CD14-positive monocyte (primary cell): Measurements from ENCODE around the gene SWT1. TPM values are rescaled to one million over a fixed set of nuclear protein-coding genes. Genes with fewer than 3 reads are reported as not detected.

ENCODE experiments used
- DNase-seq, 3 donors: peaks; one replicate each; pipeline ENCODE4 v3.0.0-alpha.2; 2011 to 2022
- H2AFZ ChIP-seq: 2 replicates; pipeline ENCODE4 v1.6.0; 2012; ENCODE audit warnings: mild to moderate bottlenecking, low read depth, low read length, inconsistent platforms; ENCODE audit not compliant: insufficient read depth, poor library complexity, severe bottlenecking
- H3K27ac ChIP-seq, 2 donors: 1 replicate in 1 of 2; 2 replicates in 1 of 2; pipeline ENCODE4 v1.5.1; 2012 to 2013; ENCODE audit warnings: low read length in 2 of 2, control low read depth in 1 of 2, inconsistent platforms in 1 of 2, low read depth in 1 of 2, mild to moderate bottlenecking in 1 of 2
- H3K27me3 ChIP-seq, 2 donors: one replicate each; pipeline versions ENCODE4 v1.6.0 to v1.6.1; 2011 to 2013; ENCODE audit warnings: low read length in 2 of 2; ENCODE audit not compliant: control insufficient read depth in 2 of 2, insufficient read depth in 2 of 2
- H3K36me3 ChIP-seq, 2 donors: replicated peaks in 1 of 2; 1 replicate in 1 of 2; 2 replicates in 1 of 2; pipeline versions ENCODE4 v1.5.1 to v1.6.1; 2012 to 2013; ENCODE audit warnings: low read length in 2 of 2, control low read depth in 1 of 2, inconsistent platforms in 1 of 2, mild to moderate bottlenecking in 1 of 2; ENCODE audit not compliant: insufficient read depth in 2 of 2, control insufficient read depth in 1 of 2
- H3K4me1 ChIP-seq, 2 donors: 1 replicate in 1 of 2; 2 replicates in 1 of 2; pipeline versions ENCODE4 v1.5.1 to v1.6.1; 2012 to 2013; ENCODE audit warnings: low read length in 2 of 2, control low read depth in 1 of 2, inconsistent platforms in 1 of 2, mild to moderate bottlenecking in 1 of 2, moderate library complexity in 1 of 2; ENCODE audit not compliant: insufficient read depth in 2 of 2, control insufficient read depth in 1 of 2
- H3K4me2 ChIP-seq: replicated peaks from 2 replicates; pipeline ENCODE3; 2012; ENCODE audit warnings: low read length, moderate library complexity, mild to moderate bottlenecking; ENCODE audit not compliant: poor library complexity, severe bottlenecking; ENCODE audit errors: extremely low read depth
- H3K4me3 ChIP-seq, 3 experiments: fragments of 200-600 bp in 1 of 3; sonication (generic) in 1 of 3; replicated peaks in 1 of 3; 1 replicate in 2 of 3; 2 replicates in 1 of 3; pipeline ENCODE4 v1.5.1; 2011 to 2013; ENCODE audit warnings: low read length in 3 of 3, mild to moderate bottlenecking in 3 of 3, control low read depth in 2 of 3, low read depth in 2 of 3, inconsistent platforms in 1 of 3, moderate library complexity in 1 of 3
- H3K79me2 ChIP-seq: 2 replicates; pipeline ENCODE4 v1.6.0; 2012; ENCODE audit warnings: mild to moderate bottlenecking, control low read depth, inconsistent platforms, low read length, moderate library complexity; ENCODE audit not compliant: insufficient read depth
- H3K9ac ChIP-seq: 2 replicates; pipeline ENCODE4 v1.6.0; 2017; ENCODE audit warnings: low read length, mild to moderate bottlenecking; ENCODE audit not compliant: insufficient read depth, poor library complexity, severe bottlenecking
- H3K9me3 ChIP-seq, 2 donors: replicated peaks in 1 of 2; 1 replicate in 1 of 2; 2 replicates in 1 of 2; pipeline versions ENCODE4 v1.5.1 to v1.6.1; 2012 to 2013; ENCODE audit warnings: low read length in 2 of 2, control low read depth in 1 of 2; ENCODE audit not compliant: control insufficient read depth in 1 of 2, insufficient read depth in 1 of 2
- H4K20me1 ChIP-seq: 2 replicates; pipeline ENCODE4 v1.6.0; 2012; ENCODE audit warnings: mild to moderate bottlenecking, low read length, control low read depth, moderate library complexity; ENCODE audit not compliant: insufficient read depth
- H3K27ac Mint-ChIP-seq, 7 donors: one replicate each; pipeline ENCODE4 v1.8.0; 2020; ENCODE audit warnings: mild to moderate bottlenecking in 7 of 7, mixed read lengths in 7 of 7, moderate library complexity in 6 of 7, inconsistent platforms in 2 of 7
- H3K27me3 Mint-ChIP-seq, 3 donors: one replicate each; pipeline ENCODE4 v1.8.0; 2021 to 2022; ENCODE audit warnings: low read depth in 3 of 3, mild to moderate bottlenecking in 3 of 3, mixed read lengths in 3 of 3, moderate library complexity in 3 of 3, inconsistent platforms in 1 of 3
- H3K36me3 Mint-ChIP-seq, 2 donors: one replicate each; pipeline ENCODE4 v1.8.0; 2020; ENCODE audit warnings: mixed read lengths in 2 of 2, inconsistent platforms in 1 of 2, mild to moderate bottlenecking in 1 of 2
- H3K4me1 Mint-ChIP-seq: one replicate; pipeline ENCODE4 v1.8.0; 2020; ENCODE audit warnings: mild to moderate bottlenecking, mixed read lengths
- H3K4me3 Mint-ChIP-seq, 2 donors: one replicate each; pipeline ENCODE4 v1.8.0; 2020; ENCODE audit warnings: mild to moderate bottlenecking in 2 of 2, mixed read lengths in 2 of 2, moderate library complexity in 1 of 2
- H3K9me3 Mint-ChIP-seq, 7 donors: one replicate each; pipeline ENCODE4 v1.8.0; 2020 to 2022; ENCODE audit warnings: mixed read lengths in 7 of 7, mild to moderate bottlenecking in 6 of 7, moderate library complexity in 6 of 7, inconsistent platforms in 2 of 7
- CTCF ChIP-seq: fragments of 200-600 bp; IDR thresholded peaks from one replicate; pipeline ENCODE4 v1.8.0; 2022; ENCODE audit warnings: antibody characterized with exemption, mild to moderate bottlenecking
- WGBS: methylation state at CpG from one replicate; pipeline ENCODE4 v1.1.5; 2013; ENCODE audit warnings: missing lambda C conversion rate; ENCODE audit not compliant: insufficient coverage; 5-methylcytosine and 5-hydroxymethylcytosine counted together
- intact Hi-C, 2 donors: fragments of 100-400 bp; cut with micrococcal nuclease; formaldehyde crosslinking; loops; one replicate each; pipeline versions ENCODE4 v1.15.0 to v1.15.1; 2023
- polyA plus RNA-seq, 3 donors: library from polyadenylated mRNA; depleted of rRNA in 1 of 3; unstranded in 2 of 3; stranded (reverse) in 1 of 3; fragments of 300-500 nt in 2 of 3; fragments of >200 nt in 1 of 3; fragmentation: Illumina TruSeq in 2 of 3; gene quantifications; 1 replicate in 2 of 3; 2 replicates in 1 of 3; pipeline ENCODE4 v1.2.3, GENCODE V29; 2012 to 2021

The SWT1 gene
- polyA plus RNA-seq, 3 donors: 0.89 to 2.8 (median 1.7) TPM

DNA sequence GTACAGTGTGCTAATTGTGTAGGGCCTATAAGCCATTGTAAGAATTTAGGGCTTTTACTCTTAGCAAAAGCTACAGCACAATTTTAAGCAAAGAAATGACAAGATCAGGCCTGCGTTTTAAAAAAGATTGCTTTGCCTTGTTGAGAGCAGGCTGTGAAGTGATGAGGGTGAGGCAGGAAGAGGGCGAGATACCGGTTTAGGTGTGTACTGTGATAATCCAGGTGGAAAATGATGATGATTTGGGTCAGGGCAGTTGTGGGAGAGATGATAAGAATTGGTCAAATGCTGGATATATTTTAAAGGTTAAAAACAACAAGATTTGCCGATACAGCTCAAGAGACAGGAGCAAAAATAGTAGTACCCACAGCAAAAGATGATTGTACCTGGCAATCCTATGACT lies 72.0 kb downstream of the SWT1 start:
- no peak overlapping the region for H2AFZ ChIP-seq
- 97% methylated on average over 3 of the region's 4 CpGs for WGBS
- H3K4me3 ChIP-seq: no peak overlapping the region
- no peak for TF ChIP-seq CTCF
- intact Hi-C loops: no loop called here
- Mint-ChIP-seq H3K27me3 (peaks cover 0 to 2% (median 0%) of the 10 kb centered on the region in 3 donors), H3K27ac (peak overlapping the region in 1 of 7 donors; percentile 6), H3K4me3 (no peak overlapping the region), H3K36me3 (peaks cover 5 to 10% of the 10 kb centered on the region in 2 donors), H3K4me1 (no peaks in the 10 kb centered on the region), H3K9me3 (peaks cover 0 to 6% (median 5%) of the 10 kb centered on the region in 7 donors)
- no peaks in the 10 kb centered on the region for H3K9me3 ChIP-seq
- H3K9ac ChIP-seq: no peak overlapping the region
- no peak for DNase-seq
- no peaks in the 10 kb centered on the region for H3K4me1 ChIP-seq
- no peaks in the 10 kb centered on the region for H3K79me2 ChIP-seq
- no peak overlapping the region for H3K27ac ChIP-seq
- H3K27me3 ChIP-seq: no peaks in the 10 kb centered on the region
- H4K20me1 ChIP-seq: no peaks in the 10 kb centered on the region
- no peak overlapping the region for H3K4me2 ChIP-seq
- no peaks in the 10 kb centered on the region for H3K36me3 ChIP-seq

GRCh38 chr1:185229981-185230380 lies 73.0 kb downstream of the SWT1 start:
- Mint-ChIP-seq H3K27ac (no peak overlapping the region), H3K36me3 (peaks cover 0 to 6% of the 10 kb centered on the region in 2 donors), H3K27me3 (no peaks in the 10 kb centered on the region), H3K4me3 (no peak overlapping the region), H3K4me1 (no peaks in the 10 kb centered on the region), H3K9me3 (peaks cover 0 to 3% (median 0%) of the 10 kb centered on the region in 7 donors)
- H3K9ac ChIP-seq: no peak overlapping the region
- no peaks in the 10 kb centered on the region for H3K36me3 ChIP-seq
- no peak for TF ChIP-seq CTCF
- no peak for DNase-seq
- no peaks in the 10 kb centered on the region for H3K79me2 ChIP-seq
- 100% methylated on average over 1 of the region's 2 CpGs for WGBS
- H3K27ac ChIP-seq: no peak overlapping the region
- no peaks in the 10 kb centered on the region for H3K9me3 ChIP-seq
- no peak overlapping the region for H2AFZ ChIP-seq
- no peak overlapping the region for H3K4me2 ChIP-seq
- H3K4me3 ChIP-seq: no peak overlapping the region
- no peaks in the 10 kb centered on the region for H3K27me3 ChIP-seq
- intact Hi-C loops: no loop called here
- no peaks in the 10 kb centered on the region for H4K20me1 ChIP-seq
- no peaks in the 10 kb centered on the region for H3K4me1 ChIP-seq
